Measurements from ENCODE around the gene VGF. TPM values are rescaled to one million over a fixed set of nuclear protein-coding genes. Genes with fewer than 3 reads are reported as not detected.
"Not testable (repeated sequence)": the region's sequence is repeated elsewhere in the genome, so short reads cannot be mapped to it uniquely, and the experiment has no call there.

VGF gene
- 0.10 and 0.21 TPM in 2 replicates for total RNA-seq

GRCh38 chr7:101165075-101165957 is at the start of gene VGF:
Gene VGF (minus strand): TSS chr7:101165569. CDS start chr7:101164843, 726 bp downstream.
- peaks cover 11% of the 10 kb centered on the region for H3K36me3 Mint-ChIP-seq (ENCODE audit: low read depth)
- peaks cover 61% of the 10 kb centered on the region for H3K27me3 Mint-ChIP-seq (ENCODE audit: insufficient read depth)
- H3K4me1 Mint-ChIP-seq (ENCODE audit: low read depth) = peaks cover 52% of the 10 kb centered on the region
- peak within 1 kb of the TSS; percentile 82 for H3K27ac Mint-ChIP-seq
- no peaks in the 10 kb centered on the region for H3K9me3 Mint-ChIP-seq
- intact Hi-C loops (cut with micrococcal nuclease) = loop anchor here (1.0 to 2.0 kb wide), 3 partner anchors 9 to 277 kb away; partner anchors contain the start of genes AP1S1 and UFSP1
- H3K4me3 Mint-ChIP-seq = peak within 1 kb of the TSS; percentile 85
- DNase-seq (ENCODE audit: low spot score) = peak; percentile 92

- Mint-ChIP-seq H3K4me3 (no peak overlapping the region), H3K27me3 (ENCODE audit: insufficient read depth) (no peaks in the 10 kb centered on the region), H3K4me1 (ENCODE audit: low read depth) (peaks cover 8% of the 10 kb centered on the region), H3K9me3 (no peaks in the 10 kb centered on the region), H3K36me3 (ENCODE audit: low read depth) (peaks cover 21% of the 10 kb centered on the region), H3K27ac (no peak overlapping the region)
- intact Hi-C loops (cut with micrococcal nuclease) = no loop called here
- no peak for DNase-seq (ENCODE audit: low spot score)
These were observed 46.6 kb upstream of the VGF start for GRCh38 chr7:101212014-101212413.

- Mint-ChIP-seq H3K4me1 (ENCODE audit: low read depth) (peaks cover 4% of the 10 kb centered on the region), H3K36me3 (ENCODE audit: low read depth) (peaks cover 20% of the 10 kb centered on the region), H3K27me3 (ENCODE audit: insufficient read depth) (no peaks in the 10 kb centered on the region), H3K9me3 (no peaks in the 10 kb centered on the region), H3K27ac (no peak overlapping the region), H3K4me3 (no peak overlapping the region)
- DNase-seq (ENCODE audit: low spot score) = no peak
- intact Hi-C loops (cut with micrococcal nuclease) = no loop called here
These were observed 46.1 kb upstream of the VGF start for GRCh38 chr7:101211501-101211900.

- Mint-ChIP-seq H3K4me1 (ENCODE audit: low read depth) (no peaks in the 10 kb centered on the region), H3K4me3 (no peak overlapping the region), H3K27ac (no peak overlapping the region), H3K36me3 (ENCODE audit: low read depth) (peaks cover 13% of the 10 kb centered on the region), H3K9me3 (no peaks in the 10 kb centered on the region), H3K27me3 (ENCODE audit: insufficient read depth) (no peaks in the 10 kb centered on the region)
- DNase-seq (ENCODE audit: low spot score) = no peak
- intact Hi-C loops (cut with micrococcal nuclease) = no loop called here
These were observed 44.8 kb upstream of the VGF start for GRCh38 chr7:101210143-101210542.

GRCh38 chr7:101208794-101209193 is 43.4 kb upstream of the VGF start:
- Mint-ChIP-seq H3K27ac (no peak overlapping the region), H3K27me3 (ENCODE audit: insufficient read depth) (peaks cover under 1% of the 10 kb centered on the region), H3K36me3 (ENCODE audit: low read depth) (peaks cover 9% of the 10 kb centered on the region), H3K4me1 (ENCODE audit: low read depth) (peaks cover 6% of the 10 kb centered on the region), H3K9me3 (no peaks in the 10 kb centered on the region), H3K4me3 (no peak overlapping the region)
- intact Hi-C loops (cut with micrococcal nuclease) = no loop called here
- DNase-seq (ENCODE audit: low spot score) = no peak

- H3K4me3 Mint-ChIP-seq = no peak overlapping the region
- no peak overlapping the region for H3K27ac Mint-ChIP-seq
- peaks cover 9% of the 10 kb centered on the region for H3K27me3 Mint-ChIP-seq (ENCODE audit: insufficient read depth)
- no peak for DNase-seq (ENCODE audit: low spot score)
- intact Hi-C loops (cut with micrococcal nuclease) = no loop called here
- no peaks in the 10 kb centered on the region for H3K9me3 Mint-ChIP-seq
- H3K4me1 Mint-ChIP-seq (ENCODE audit: low read depth) = peaks cover 8% of the 10 kb centered on the region
- peaks cover 9% of the 10 kb centered on the region for H3K36me3 Mint-ChIP-seq (ENCODE audit: low read depth)
These were observed 42.1 kb upstream of the VGF start for GRCh38 chr7:101207459-101207858.

GRCh38 chr7:101206665-101207042 is 41.3 kb upstream of the VGF start:
- no peak overlapping the region for H3K27ac Mint-ChIP-seq
- H3K36me3 Mint-ChIP-seq (ENCODE audit: low read depth) = peaks cover 9% of the 10 kb centered on the region
- peaks cover 10% of the 10 kb centered on the region for H3K27me3 Mint-ChIP-seq (ENCODE audit: insufficient read depth)
- H3K4me3 Mint-ChIP-seq = no peak overlapping the region
- no peaks in the 10 kb centered on the region for H3K9me3 Mint-ChIP-seq
- DNase-seq (ENCODE audit: low spot score) = no peak
- intact Hi-C loops (cut with micrococcal nuclease) = no loop called here
- peaks cover 8% of the 10 kb centered on the region for H3K4me1 Mint-ChIP-seq (ENCODE audit: low read depth)

GRCh38 chr7:101205901-101206664 is 40.7 kb upstream of the VGF start:
- Mint-ChIP-seq H3K27ac (no peak overlapping the region), H3K36me3 (ENCODE audit: low read depth) (peaks cover 9% of the 10 kb centered on the region), H3K27me3 (ENCODE audit: insufficient read depth) (peaks cover 13% of the 10 kb centered on the region), H3K4me3 (no peak overlapping the region), H3K4me1 (ENCODE audit: low read depth) (peaks cover 8% of the 10 kb centered on the region), H3K9me3 (no peaks in the 10 kb centered on the region)
- DNase-seq (ENCODE audit: low spot score) = no peak
- intact Hi-C loops (cut with micrococcal nuclease) = no loop called here

GRCh38 chr7:101203740-101204738 is 38.7 kb upstream of the VGF start:
- H3K36me3 Mint-ChIP-seq (ENCODE audit: low read depth); H3K4me1 Mint-ChIP-seq (ENCODE audit: low read depth); H3K9me3 Mint-ChIP-seq; intact Hi-C loops (cut with micrococcal nuclease): not testable (repeated sequence)
- H3K27ac Mint-ChIP-seq = peak overlapping the region; percentile 78
- H3K4me3 Mint-ChIP-seq = peak overlapping the region; percentile 65
- H3K27me3 Mint-ChIP-seq (ENCODE audit: insufficient read depth) = peaks cover 23% of the 10 kb centered on the region
- DNase-seq (ENCODE audit: low spot score) = peak; percentile 11

GRCh38 chr7:101202603-101202918 is 37.2 kb upstream of the VGF start:
- no peak for DNase-seq (ENCODE audit: low spot score)
- Mint-ChIP-seq H3K4me1 (ENCODE audit: low read depth) (peaks cover 8% of the 10 kb centered on the region), H3K9me3 (no peaks in the 10 kb centered on the region), H3K27ac (no peak overlapping the region), H3K27me3 (ENCODE audit: insufficient read depth) (peaks cover 25% of the 10 kb centered on the region), H3K36me3 (ENCODE audit: low read depth) (no peaks in the 10 kb centered on the region), H3K4me3 (no peak overlapping the region)
- intact Hi-C loops (cut with micrococcal nuclease) = no loop called here

GRCh38 chr7:101201695-101202602 is 36.6 kb upstream of the VGF start:
- intact Hi-C loops (cut with micrococcal nuclease) = no loop called here
- no peak overlapping the region for H3K4me3 Mint-ChIP-seq
- H3K9me3 Mint-ChIP-seq = no peaks in the 10 kb centered on the region

More at GRCh38 chr7:101201695-101202602, 36.6 kb upstream of the VGF start:
- no peak for DNase-seq (ENCODE audit: low spot score)
- Mint-ChIP-seq H3K27ac (no peak overlapping the region), H3K27me3 (ENCODE audit: insufficient read depth) (peaks cover 29% of the 10 kb centered on the region), H3K4me1 (ENCODE audit: low read depth) (peaks cover 8% of the 10 kb centered on the region), H3K36me3 (ENCODE audit: low read depth) (no peaks in the 10 kb centered on the region)
